ENCODE data around the gene RTN3. TPM values are rescaled to one million over a fixed set of nuclear protein-coding genes. Genes with fewer than 3 reads are reported as not detected.

RTN3 gene
- total and polyA plus RNA-seq, 9 of the 15 experiments (the other 6 are each of a cell fraction or from before 2014, with no cell fraction given), result 41.6 to 169 (median 93.5) TPM

DNA sequence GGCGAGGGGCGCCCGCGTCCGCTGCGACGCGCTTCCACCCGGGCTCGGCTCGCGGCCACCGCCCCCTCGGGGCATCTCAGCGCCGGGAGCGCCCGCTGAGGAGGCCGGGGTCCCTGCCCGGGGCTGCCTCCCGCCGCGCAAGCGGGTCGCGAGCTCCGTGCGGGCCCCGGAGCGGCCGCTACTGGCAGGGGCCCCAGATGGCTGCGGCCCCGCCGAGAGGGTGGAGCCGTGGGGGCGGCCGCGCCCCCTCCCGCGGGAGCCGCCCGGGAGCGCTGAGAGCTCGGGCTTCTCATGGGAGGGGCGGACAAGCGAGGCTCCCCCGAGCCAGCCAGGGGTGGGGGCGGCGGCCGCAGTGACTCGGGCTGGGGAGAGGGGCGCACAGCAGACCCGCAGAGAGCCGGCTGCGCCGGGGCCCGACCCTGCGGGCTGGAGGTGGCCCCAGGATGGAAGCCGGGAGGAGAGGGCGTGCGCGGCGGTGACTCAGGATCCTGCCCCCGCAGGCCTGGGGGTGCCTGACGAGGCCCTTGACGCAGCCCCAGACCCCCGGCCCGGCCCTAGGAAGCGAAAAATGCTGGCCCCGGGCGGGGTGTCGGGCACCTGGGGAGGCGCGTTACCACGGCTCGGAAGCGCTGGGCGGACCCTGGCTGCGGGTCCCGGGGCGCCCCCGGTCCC, 87.9 kb downstream of the RTN3 start:
- Histone ChIP-seq H3K36me3 (ENCODE audit: control insufficient read depth, insufficient read depth, low read length) (peaks cover 15% of the 10 kb centered on the region; the same call in 1 of the 3 replicates), H3K4me2 (ENCODE audit: insufficient read depth, low read length) (peak overlapping the region; percentile 63), H3K79me2 (ENCODE audit: control insufficient read depth, insufficient read depth, low read length) (peaks cover 19% of the 10 kb centered on the region), H3K9me1 (ENCODE audit: control insufficient read depth, insufficient read depth, low read length) (no peaks in the 10 kb centered on the region), H3K4me3 (peak overlapping the region; percentile 60), H3K4me1 (replicated peaks in 1 of 2; ENCODE audit: control insufficient read depth in 2 of 2, insufficient read depth in 2 of 2, low read length in 2 of 2) (peaks cover 8 to 47% of the 10 kb centered on the region in 2 experiments), H3K27me3 (ENCODE audit: control insufficient read depth in 2 of 2, insufficient read depth in 2 of 2, low read length in 2 of 2) (no peaks in the 10 kb centered on the region), H3K27ac (ENCODE audit: extremely low read depth, low read depth, low read length) (peak overlapping the region; percentile 61), H3K9me3 (replicated peaks; ENCODE audit: control insufficient read depth, insufficient read depth, low read depth, low read length) (no peaks in the 10 kb centered on the region), H4K20me1 (replicated peaks; ENCODE audit: control insufficient read depth, insufficient read depth, low read length) (no peaks in the 10 kb centered on the region), H3K9ac (ENCODE audit: insufficient read depth in 1 of 2, low read depth in 2 of 2, low read length in 2 of 2) (peak overlapping the region; percentile 63 to 95; a peak in 3 of 4 replicates), H2AFZ (ENCODE audit: low read depth, low read length) (peak overlapping the region; percentile 86)
- ATAC-seq (peak; percentile 84), FAIRE-seq (no peak), DNase-seq (ENCODE audit: extremely low read depth in 1 of 4, low spot score in 3 of 4) (peak; percentile 64 to 87 (median 80))
- intact Hi-C loops (cut with micrococcal nuclease), result loop anchor here (5.0 kb wide), 4 partner anchors 43 to 383 kb away; partner anchors contain the start of genes MARK2, RCOR2 and SPINDOC
- BruUV-seq (replicated peaks), result no TSS peak
- 5% methylated on average over 28 of the region's 82 CpGs for WGBS (ENCODE audit: insufficient coverage, low coverage, missing lambda C conversion rate)
- in situ Hi-C loops (cut with MboI), result loop anchor here (10.0 kb wide), 1 partner anchor 376 kb away; no protein-coding TSS in a partner anchor
- POLR2A ChIA-PET, result interaction anchor here (0.6 to 1.1 kb wide), 3 partner anchors 42 to 192 kb away, joined by 3 read pairs; no protein-coding TSS in a partner anchor
- CTCF ChIA-PET (ENCODE audit: low intra/inter-chr PET ratio), result interaction anchor here (0.8 kb wide), 1 partner anchor 68 kb away, joined by 5 read pairs; no protein-coding TSS in a partner anchor
- TF ChIP-seq TBP (optimal IDR thresholded peaks at IDR 0.05; ENCODE audit: low read depth, low read length), result no peak
- TF ChIP-seq ZNF24 (IDR thresholded peaks at IDR 0.05), result no peak
- TF ChIP-seq RBBP5 (IDR thresholded peaks at IDR 0.05; ENCODE audit: borderline replicate concordance, insufficient read depth, low read length, poor library complexity, severe bottlenecking), result peak; percentile 55
- TF ChIP-seq ZFPM2 (CRISPR knock-in tag; IDR thresholded peaks at IDR 0.05), result 0 out of 2 replicates have a peak, but pooled peaks have one; percentile 9
- TF ChIP-seq POLR2AphosphoS5 (IDR thresholded peaks at IDR 0.05; ENCODE audit: control insufficient read depth, insufficient read depth, low read depth, low read length), result 0 out of 2 replicates have a peak, but pooled peaks have one; percentile 22
- TF ChIP-seq CXXC5 (CRISPR knock-in tag; IDR thresholded peaks at IDR 0.05), result peak; percentile 59; the same call in 1 of the 2 replicates
- TF ChIP-seq FOXJ2 (tag; IDR thresholded peaks at IDR 0.05), result no peak
- TF ChIP-seq, protein P1, sequence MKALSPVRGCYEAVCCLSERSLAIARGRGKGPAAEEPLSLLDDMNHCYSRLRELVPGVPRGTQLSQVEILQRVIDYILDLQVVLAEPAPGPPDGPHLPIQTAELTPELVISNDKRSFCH (CRISPR knock-in tag; IDR thresholded peaks at IDR 0.05), result no peak
- TF ChIP-seq, protein P1 (tag; IDR thresholded peaks at IDR 0.05), result 0 out of 2 replicates have a peak, but pooled peaks have one; percentile 30
- TF ChIP-seq, protein P2, sequence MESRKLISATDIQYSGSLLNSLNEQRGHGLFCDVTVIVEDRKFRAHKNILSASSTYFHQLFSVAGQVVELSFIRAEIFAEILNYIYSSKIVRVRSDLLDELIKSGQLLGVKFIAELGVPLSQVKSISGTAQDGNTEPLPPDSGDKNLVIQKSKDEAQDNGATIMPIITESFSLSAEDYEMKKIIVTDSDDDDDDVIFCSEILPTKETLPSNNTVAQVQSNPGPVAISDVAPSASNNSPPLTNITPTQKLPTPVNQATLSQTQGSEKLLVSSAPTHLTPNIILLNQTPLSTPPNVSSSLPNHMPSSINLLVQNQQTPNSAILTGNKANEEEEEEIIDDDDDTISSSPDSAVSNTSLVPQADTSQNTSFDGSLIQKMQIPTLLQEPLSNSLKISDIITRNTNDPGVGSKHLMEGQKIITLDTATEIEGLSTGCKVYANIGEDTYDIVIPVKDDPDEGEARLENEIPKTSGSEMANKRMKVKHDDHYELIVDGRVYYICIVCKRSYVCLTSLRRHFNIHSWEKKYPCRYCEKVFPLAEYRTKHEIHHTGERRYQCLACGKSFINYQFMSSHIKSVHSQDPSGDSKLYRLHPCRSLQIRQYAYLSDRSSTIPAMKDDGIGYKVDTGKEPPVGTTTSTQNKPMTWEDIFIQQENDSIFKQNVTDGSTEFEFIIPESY (CRISPR knock-in tag; IDR thresholded peaks at IDR 0.05), result 0 out of 2 replicates have a peak, but pooled peaks have one; percentile 23
- peak; percentile 79 for TF ChIP-seq ZBTB7A (IDR thresholded peaks at IDR 0.05; ENCODE audit: borderline replicate concordance, control insufficient read depth, low read depth, low read length)
- TF ChIP-seq HNRNPLL (IDR thresholded peaks at IDR 0.05; ENCODE audit: low read depth, low read length, poor library complexity, severe bottlenecking), result no peak
- no peak for TF ChIP-seq PRMT5 (CRISPR knock-in tag; IDR thresholded peaks at IDR 0.05)
- no peak for TF ChIP-seq KHSRP (IDR thresholded peaks at IDR 0.05)
- TF ChIP-seq, protein P3, sequence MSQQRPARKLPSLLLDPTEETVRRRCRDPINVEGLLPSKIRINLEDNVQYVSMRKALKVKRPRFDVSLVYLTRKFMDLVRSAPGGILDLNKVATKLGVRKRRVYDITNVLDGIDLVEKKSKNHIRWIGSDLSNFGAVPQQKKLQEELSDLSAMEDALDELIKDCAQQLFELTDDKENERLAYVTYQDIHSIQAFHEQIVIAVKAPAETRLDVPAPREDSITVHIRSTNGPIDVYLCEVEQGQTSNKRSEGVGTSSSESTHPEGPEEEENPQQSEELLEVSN (IDR thresholded peaks at IDR 0.05; ENCODE audit: borderline replicate concordance in 1 of 2, extremely low read depth in 1 of 2, insufficient read depth in 1 of 2, insufficient read length in 1 of 2, low read depth in 1 of 2, low read length in 1 of 2, poor library complexity in 1 of 2, severe bottlenecking in 1 of 2), result no peak
- TF ChIP-seq TAL1 (IDR thresholded peaks at IDR 0.05), result no peak
- TF ChIP-seq RAD21 (CRISPR knock-in tag; conservative IDR thresholded peaks at IDR 0.05 in 1 of 2, IDR thresholded peaks at IDR 0.05 in 1 of 2), result no peak

All from K562 (cell line).